Naive thymus-derived CD8-positive, alpha-beta T cell (primary cell): ENCODE measurements around the gene SPINT1. TPM values are rescaled to one million over a fixed set of nuclear protein-coding genes. Genes with fewer than 3 reads are reported as not detected.
A peak's percentile ranks its signal among the peaks of the same experiment; 100 is the strongest.

Experiments used
- ATAC-seq, 2 donors: fragments of 150-1000 bp; cut with Tn5 transposase in 1 of 2; sonication (Bioruptor Pico), chemical (Tn5 transposase) in 1 of 2; 1 replicate in 1 of 2; 2 replicates in 1 of 2; pipeline ENCODE4 v1.10.0; 2021; ENCODE audit warnings: mild to moderate bottlenecking in 2 of 2, moderate library complexity in 2 of 2
- POLR2A ChIA-PET: fragments of 350-600 bp; sonication (Branson Sonifier 250); formaldehyde crosslinking; loops from one replicate; lab custom pipeline; 2021; ENCODE audit warnings: antibody characterized with exemption; lab: Charles Lee
- DNase-seq, 10 donors: peaks; one replicate each; pipeline versions ENCODE4 v3.0.0 to v3.0.0-alpha.2; 2020 to 2022
- H3K27ac Mint-ChIP-seq, 10 donors: one replicate each; pipeline ENCODE4 v1.8.0; 2020 to 2022; ENCODE audit warnings: mild to moderate bottlenecking in 10 of 10, mixed read lengths in 10 of 10, moderate library complexity in 4 of 10, inconsistent platforms in 1 of 10
- H3K27me3 Mint-ChIP-seq, 5 donors: one replicate each; pipeline ENCODE4 v1.8.0; 2021 to 2022; ENCODE audit warnings: mixed read lengths in 5 of 5
- H3K36me3 Mint-ChIP-seq, 3 donors: one replicate each; pipeline ENCODE4 v1.8.0; 2020 to 2022; ENCODE audit warnings: mixed read lengths in 3 of 3, mild to moderate bottlenecking in 2 of 3, inconsistent platforms in 1 of 3
- H3K4me1 Mint-ChIP-seq, 4 donors: one replicate each; pipeline ENCODE4 v1.8.0; 2021 to 2022; ENCODE audit warnings: mixed read lengths in 4 of 4
- H3K4me3 Mint-ChIP-seq, 10 donors: one replicate each; pipeline ENCODE4 v1.8.0; 2020 to 2022; ENCODE audit warnings: mild to moderate bottlenecking in 10 of 10, mixed read lengths in 10 of 10, moderate library complexity in 6 of 10, inconsistent platforms in 1 of 10
- H3K9me3 Mint-ChIP-seq, 9 donors: one replicate each; pipeline ENCODE4 v1.8.0; 2020 to 2022; ENCODE audit warnings: mixed read lengths in 9 of 9, mild to moderate bottlenecking in 3 of 9, inconsistent platforms in 1 of 9, moderate library complexity in 1 of 9
- polyA plus RNA-seq, 3 donors: library from polyadenylated mRNA; unstranded; fragments of 300-500 nt; fragmentation: Illumina TruSeq; gene quantifications; one replicate each; pipeline ENCODE4 v1.2.3, GENCODE V29; 2021
- total RNA-seq, 8 experiments: library from RNA in 2 of 8; stranded (reverse) in 2 of 8; gene quantifications; one replicate each; pipeline ENCODE4 v1.2.3 and lab custom pipeline; 2021 to 2026

The SPINT1 gene
- total and polyA plus RNA-seq, 5 experiments from 2014 or later, result 0.11 to 0.80 (median 0.29) TPM; not detected in 1

GRCh38 chr15:40812721-40813425 lies 31.0 kb upstream of the SPINT1 start:
- peaks cover 3 to 12% (median 7%) of the 10 kb centered on the region in 4 donors for H3K4me1 Mint-ChIP-seq
- no peaks in the 10 kb centered on the region for H3K27me3 Mint-ChIP-seq
- ATAC-seq, result no peak
- POLR2A ChIA-PET, result interaction anchor here (0.5 kb wide), 1 partner anchor 1982 kb away, joined by 5 read pairs; no protein-coding TSS in a partner anchor
- peaks cover 0 to 40% (median 12%) of the 10 kb centered on the region in 3 donors for H3K36me3 Mint-ChIP-seq
- no peaks in the 10 kb centered on the region for H3K9me3 Mint-ChIP-seq
- DNase-seq, result no peak
- no peak overlapping the region for H3K4me3 Mint-ChIP-seq
- H3K27ac Mint-ChIP-seq, result no peak overlapping the region

- H3K4me3 Mint-ChIP-seq, result no peak overlapping the region
- DNase-seq, result no peak
- H3K4me1 Mint-ChIP-seq, result peaks cover 0 to 1% (median 0%) of the 10 kb centered on the region in 4 donors
- H3K27ac Mint-ChIP-seq, result peak overlapping the region in 2 of 10 donors; percentile 41 to 57
- no peaks in the 10 kb centered on the region for H3K9me3 Mint-ChIP-seq
- ATAC-seq, result no peak
- no peaks in the 10 kb centered on the region for H3K27me3 Mint-ChIP-seq
- peaks cover 0 to 40% (median 10%) of the 10 kb centered on the region in 3 donors for H3K36me3 Mint-ChIP-seq
- POLR2A ChIA-PET, result interaction anchor here (0.6 to 1.4 kb wide), 2 partner anchors 8 to 524 kb away, joined by 3 to 4 read pairs; partner anchors contain the start of genes DNAJC17 and ZFYVE19
Observed at GRCh38 chr15:40815042-40815698, 28.7 kb upstream of the SPINT1 start.

DNA sequence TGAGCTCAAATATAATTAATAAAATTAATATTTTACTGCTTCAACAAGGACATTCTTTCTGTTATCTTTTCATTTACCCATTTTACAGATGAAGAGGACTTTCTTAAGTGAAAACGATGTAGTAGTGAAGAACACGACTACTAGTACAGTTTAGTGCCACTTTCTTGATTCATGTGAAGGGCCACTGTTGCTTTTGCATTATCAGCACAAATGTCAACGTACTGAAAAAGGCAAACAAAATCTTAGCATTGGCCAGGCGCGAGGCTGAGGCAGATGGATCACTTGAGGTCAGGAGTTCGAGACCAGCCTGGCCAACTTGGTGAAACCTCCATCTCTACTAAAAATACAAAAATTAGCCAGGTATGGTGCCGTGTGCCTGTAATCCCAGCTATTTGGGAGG lies 24.8 kb upstream of the SPINT1 start:
- H3K36me3 Mint-ChIP-seq, result peaks cover 0 to 12% (median 5%) of the 10 kb centered on the region in 3 donors
- H3K9me3 Mint-ChIP-seq, result no peaks in the 10 kb centered on the region
- H3K4me1 Mint-ChIP-seq, result no peaks in the 10 kb centered on the region
- POLR2A ChIA-PET, result no interaction called here
- no peak overlapping the region for H3K4me3 Mint-ChIP-seq
- DNase-seq, result no peak
- peaks cover 0 to 2% (median 0%) of the 10 kb centered on the region in 5 donors for H3K27me3 Mint-ChIP-seq
- no peak overlapping the region for H3K27ac Mint-ChIP-seq
- ATAC-seq, result no peak

GRCh38 chr15:40821195-40821594 lies 22.7 kb upstream of the SPINT1 start:
- Mint-ChIP-seq H3K27ac (no peak overlapping the region), H3K4me1 (no peaks in the 10 kb centered on the region), H3K27me3 (peaks cover 0 to 2% (median 0%) of the 10 kb centered on the region in 5 donors), H3K9me3 (no peaks in the 10 kb centered on the region), H3K36me3 (no peaks in the 10 kb centered on the region), H3K4me3 (no peak overlapping the region)
- ATAC-seq, result no peak
- POLR2A ChIA-PET, result no interaction called here
- DNase-seq, result no peak

DNA sequence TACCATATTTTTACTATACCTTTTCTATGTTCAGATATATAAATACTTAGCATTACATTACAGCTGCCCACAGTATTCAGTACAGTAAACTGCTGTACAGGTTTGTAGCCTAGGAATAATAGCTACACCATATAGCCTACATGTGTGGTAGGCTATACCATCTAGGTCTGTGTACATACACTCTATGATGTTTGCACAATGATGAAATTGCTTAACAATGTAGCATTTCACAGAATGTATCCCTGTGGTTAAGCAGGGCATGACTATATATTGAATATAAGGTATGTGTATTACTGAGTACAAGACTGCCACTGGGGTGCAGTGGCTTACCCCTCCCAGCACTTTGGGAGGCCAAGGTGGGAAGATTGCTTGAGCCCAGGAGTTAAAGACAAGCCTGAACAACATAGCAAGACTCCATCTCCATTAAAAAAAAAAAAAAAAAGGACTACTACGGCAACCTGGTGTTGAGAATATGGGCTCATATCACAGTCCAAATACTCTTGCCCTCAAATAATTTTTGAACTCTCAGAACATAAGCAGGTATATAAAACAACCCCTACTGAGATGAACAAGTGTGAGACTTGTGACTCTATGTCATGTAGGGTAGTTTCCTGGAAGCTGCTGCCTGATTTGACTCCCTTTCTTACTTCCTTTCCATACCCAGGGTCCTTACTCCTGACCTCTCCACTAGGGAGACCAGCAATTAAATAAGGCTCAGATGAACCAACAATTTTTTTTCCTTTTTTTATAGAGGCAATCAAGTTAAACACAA lies 20.1 kb upstream of the SPINT1 start:
- peaks cover 0 to 2% (median 0%) of the 10 kb centered on the region in 5 donors for H3K27me3 Mint-ChIP-seq
- no peaks in the 10 kb centered on the region for H3K9me3 Mint-ChIP-seq
- ATAC-seq (no peak), DNase-seq (no peak)
- POLR2A ChIA-PET, result interaction anchor here (0.6 to 0.7 kb wide), 2 partner anchors 14 to 23 kb away, joined by 4 to 5 read pairs; no protein-coding TSS in a partner anchor
- H3K27ac Mint-ChIP-seq, result no peak overlapping the region
- H3K36me3 Mint-ChIP-seq, result no peaks in the 10 kb centered on the region
- H3K4me3 Mint-ChIP-seq, result no peak overlapping the region
- H3K4me1 Mint-ChIP-seq, result no peaks in the 10 kb centered on the region

DNA sequence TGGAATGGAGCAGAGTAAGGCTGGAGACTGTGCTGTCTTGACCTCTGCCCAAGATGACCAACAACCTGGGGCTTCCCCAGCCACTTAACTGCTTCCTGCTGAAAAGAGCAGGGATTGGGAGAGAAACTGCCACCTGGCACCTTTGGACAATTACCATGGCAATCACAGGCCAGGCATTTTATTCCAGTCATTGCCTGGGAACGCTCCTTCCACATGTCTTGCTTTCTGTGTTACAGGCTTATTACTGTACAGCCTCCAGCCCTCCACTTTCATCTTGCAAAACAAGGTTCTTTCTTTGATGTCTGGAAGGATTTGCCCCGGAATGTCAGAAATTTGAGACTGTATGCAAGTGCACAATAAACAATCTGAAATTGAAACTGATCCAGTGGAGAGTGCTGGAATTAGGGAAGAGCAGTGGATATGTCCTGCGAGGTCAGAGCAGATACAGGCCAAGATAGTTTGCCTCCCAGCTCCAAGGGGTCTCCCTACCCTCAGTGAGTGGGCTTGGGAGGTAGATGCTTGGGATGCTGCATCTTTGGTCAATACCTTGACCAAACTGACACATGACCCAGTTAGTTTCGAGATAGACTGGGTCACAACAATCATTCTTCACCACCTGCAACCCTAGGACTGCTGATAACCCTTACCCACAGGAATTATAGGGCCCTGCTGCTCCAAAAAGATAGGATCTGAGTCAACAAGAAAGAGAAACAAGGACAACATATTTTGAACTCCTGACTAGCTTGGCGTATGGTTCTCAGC lies 18.0 kb upstream of the SPINT1 start:
- no peak overlapping the region for H3K4me3 Mint-ChIP-seq
- no peaks in the 10 kb centered on the region for H3K36me3 Mint-ChIP-seq
- ATAC-seq (no peak), DNase-seq (no peak)
- H3K9me3 Mint-ChIP-seq, result no peaks in the 10 kb centered on the region
- H3K4me1 Mint-ChIP-seq, result no peaks in the 10 kb centered on the region
- H3K27ac Mint-ChIP-seq, result no peak overlapping the region
- POLR2A ChIA-PET, result no interaction called here
- H3K27me3 Mint-ChIP-seq, result peaks cover 0 to 2% (median 0%) of the 10 kb centered on the region in 5 donors

- H3K9me3 Mint-ChIP-seq, result no peaks in the 10 kb centered on the region
- H3K4me1 Mint-ChIP-seq, result no peaks in the 10 kb centered on the region
- peaks cover 0 to 2% (median 0%) of the 10 kb centered on the region in 5 donors for H3K27me3 Mint-ChIP-seq
- DNase-seq, result no peak
- POLR2A ChIA-PET, result no interaction called here
- ATAC-seq, result no peak
- H3K4me3 Mint-ChIP-seq, result no peak overlapping the region
- H3K36me3 Mint-ChIP-seq, result no peaks in the 10 kb centered on the region
- no peak overlapping the region for H3K27ac Mint-ChIP-seq
Observed at GRCh38 chr15:40826423-40827075, 17.3 kb upstream of the SPINT1 start.

DNA sequence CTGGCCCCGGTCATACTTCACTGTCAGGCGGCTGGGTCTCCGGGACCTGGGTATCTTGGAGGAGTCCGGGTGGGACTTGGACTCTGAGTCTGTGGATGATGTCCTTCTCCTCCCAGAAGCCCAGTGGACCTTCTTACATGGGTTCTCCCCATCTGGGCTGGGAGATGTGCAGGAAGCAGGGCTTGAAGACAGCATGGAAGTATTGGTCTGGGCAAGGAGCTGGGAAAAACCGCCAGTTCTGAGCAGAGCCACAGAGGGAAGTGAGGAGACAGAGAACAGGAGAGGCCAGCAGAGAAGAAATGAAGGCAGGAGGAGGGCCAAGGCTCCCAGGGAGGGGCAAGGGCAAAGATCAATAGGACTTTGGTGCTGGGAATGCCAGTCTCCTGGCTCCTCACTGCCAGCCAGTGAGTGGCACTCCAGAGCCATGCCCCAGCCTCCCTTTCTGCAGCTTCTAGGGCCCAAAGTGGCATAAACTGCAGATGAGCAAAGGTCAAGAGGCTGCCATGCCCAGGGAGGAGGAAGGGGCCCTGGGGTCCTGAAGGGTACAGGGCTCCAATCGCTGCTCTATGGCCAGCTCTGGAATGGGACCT lies 15.3 kb upstream of the SPINT1 start, which contains the start of gene PPP1R14D:
TSS of gene PPP1R14D (minus strand) at position 262 of the 590 bp plus-strand sequence. CDS start at position 195, 67 bp downstream.
- no peak within 1 kb of the TSS for H3K4me3 Mint-ChIP-seq
- H3K9me3 Mint-ChIP-seq, result no peaks in the 10 kb centered on the region
- H3K27ac Mint-ChIP-seq, result peak within 1 kb of the TSS in 1 of 10 donors; percentile 66
- ATAC-seq (no peak), DNase-seq (no peak)
- no peaks in the 10 kb centered on the region for H3K4me1 Mint-ChIP-seq
- H3K36me3 Mint-ChIP-seq, result no peaks in the 10 kb centered on the region
- POLR2A ChIA-PET, result no interaction called here
- peaks cover 0 to 2% (median 0%) of the 10 kb centered on the region in 5 donors for H3K27me3 Mint-ChIP-seq

DNA sequence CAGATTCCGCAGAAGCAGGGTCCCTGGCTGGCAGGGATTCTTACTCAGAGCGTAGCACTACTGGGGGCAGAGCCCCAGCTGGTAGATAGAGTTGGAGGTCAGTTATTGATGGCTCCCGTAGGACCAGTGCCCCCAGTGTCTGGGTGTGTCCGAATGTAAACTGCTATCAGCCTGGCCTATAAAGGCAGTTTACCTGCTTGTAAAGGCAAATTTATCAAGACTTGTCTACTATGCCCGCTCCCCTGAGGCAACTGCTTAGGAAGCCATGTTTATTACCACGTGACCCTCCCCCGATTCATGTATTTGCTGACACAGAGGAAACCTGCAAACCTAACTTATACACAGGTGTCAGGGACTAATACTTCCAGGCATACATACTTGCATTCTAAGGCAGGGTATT lies 14.7 kb upstream of the SPINT1 start:
- no peaks in the 10 kb centered on the region for H3K27me3 Mint-ChIP-seq
- H3K27ac Mint-ChIP-seq, result no peak overlapping the region
- no peak overlapping the region for H3K4me3 Mint-ChIP-seq
- no peak for DNase-seq
- no peaks in the 10 kb centered on the region for H3K36me3 Mint-ChIP-seq
- H3K9me3 Mint-ChIP-seq, result no peaks in the 10 kb centered on the region
- POLR2A ChIA-PET, result no interaction called here
- H3K4me1 Mint-ChIP-seq, result no peaks in the 10 kb centered on the region
- no peak for ATAC-seq

- Mint-ChIP-seq H3K27me3 (no peaks in the 10 kb centered on the region), H3K4me1 (no peaks in the 10 kb centered on the region), H3K9me3 (no peaks in the 10 kb centered on the region), H3K27ac (no peak overlapping the region), H3K4me3 (no peak overlapping the region), H3K36me3 (no peaks in the 10 kb centered on the region)
- POLR2A ChIA-PET, result no interaction called here
- DNase-seq (no peak), ATAC-seq (no peak)
Observed at GRCh38 chr15:40830884-40831283, 13.0 kb upstream of the SPINT1 start.

DNA sequence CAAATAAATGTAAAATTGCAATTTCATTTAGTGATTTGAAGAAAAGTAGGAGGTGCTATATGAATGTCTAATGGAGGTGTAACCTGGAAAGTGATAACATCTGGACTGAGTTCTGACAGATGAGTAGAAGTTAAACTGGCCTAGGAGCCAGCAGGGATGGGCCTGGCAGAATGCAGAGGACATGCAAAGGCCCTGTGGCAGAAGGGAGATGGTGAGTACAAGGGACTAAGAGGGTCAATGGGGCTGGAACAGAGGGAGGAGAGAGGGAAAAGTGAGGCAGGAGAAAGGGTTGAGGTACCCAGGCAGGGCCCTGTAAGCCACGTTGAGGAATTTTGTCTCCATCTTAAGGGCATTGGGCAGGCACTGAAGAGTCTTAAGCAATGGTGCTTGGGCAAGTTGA lies 12.0 kb upstream of the SPINT1 start:
- H3K9me3 Mint-ChIP-seq, result no peaks in the 10 kb centered on the region
- DNase-seq (no peak), ATAC-seq (no peak)
- no peak overlapping the region for H3K4me3 Mint-ChIP-seq
- POLR2A ChIA-PET, result no interaction called here
- no peaks in the 10 kb centered on the region for H3K36me3 Mint-ChIP-seq
- H3K4me1 Mint-ChIP-seq, result no peaks in the 10 kb centered on the region
- no peak overlapping the region for H3K27ac Mint-ChIP-seq
- no peaks in the 10 kb centered on the region for H3K27me3 Mint-ChIP-seq
